NCI-H2107 treated with DMSO at 0.1 percent for 48 hours (cell line): Measurements from ENCODE around the gene NFXL1.

Experiments
- DNase-seq: peaks from one replicate; lab custom pipeline; 2025; ENCODE audit not compliant: unreplicated experiment; lab: John Stamatoyannopoulos, UW

NFXL1 gene

GRCh38 chr4:47836641-47837093 is 77.7 kb downstream of the NFXL1 start:
- peak; percentile 39 for DNase-seq

DNA sequence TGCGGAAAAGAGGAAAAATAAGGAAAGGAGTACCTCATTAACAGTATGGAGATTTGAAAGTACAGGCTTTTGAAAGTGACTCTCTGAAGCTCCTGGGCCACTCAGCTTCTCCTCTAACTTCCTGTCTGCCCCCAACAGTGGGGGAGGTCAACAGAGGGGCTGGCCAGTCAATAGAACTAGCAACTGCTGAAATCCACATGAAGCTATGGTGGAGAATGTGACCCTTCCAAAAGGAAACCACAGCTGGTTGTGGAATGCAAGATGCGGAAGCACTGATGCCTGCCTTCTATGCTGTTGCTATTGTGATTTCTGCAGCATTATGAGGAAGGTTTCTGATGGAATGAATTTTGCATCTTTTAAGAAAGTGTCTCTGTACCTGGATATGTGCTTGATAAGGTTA is 78.9 kb downstream of the NFXL1 start:
- no peak for DNase-seq

GRCh38 chr4:47831026-47831679 is 83.2 kb downstream of the NFXL1 start:
- peak; percentile 52 for DNase-seq

DNA sequence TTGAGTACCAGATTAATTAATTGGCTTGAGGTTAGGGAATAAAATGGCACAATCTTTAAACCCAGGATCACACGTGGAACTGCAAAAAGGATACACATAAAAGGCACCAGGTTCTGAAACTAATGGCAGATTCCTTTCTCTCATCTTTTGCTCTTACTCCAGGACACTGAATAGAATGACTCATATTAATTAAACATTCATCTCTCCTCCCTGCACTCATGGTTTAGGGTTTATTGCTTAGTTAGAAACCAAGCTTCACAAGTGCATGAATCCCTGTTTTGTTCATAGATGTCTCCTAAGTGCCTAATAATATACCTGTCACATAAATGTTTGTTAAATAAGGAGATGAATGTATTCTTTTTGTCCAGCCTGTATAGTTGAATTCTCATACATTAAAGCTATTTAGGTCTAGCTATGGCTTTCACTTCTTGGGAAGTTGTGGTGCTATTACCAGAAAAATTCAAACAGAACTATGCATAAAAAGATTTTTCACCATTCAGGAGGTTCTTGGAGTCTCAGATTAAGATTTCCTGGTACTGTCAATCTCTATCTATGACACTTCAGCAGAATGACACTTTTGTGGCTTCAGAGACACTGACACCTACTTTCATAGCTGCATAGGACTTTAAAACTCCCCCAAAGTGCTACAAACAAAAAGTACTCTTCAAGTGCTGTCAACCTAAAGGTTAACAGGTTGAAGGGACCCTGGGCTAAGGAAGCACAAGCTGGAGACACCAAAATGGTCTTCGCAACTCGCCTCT is 83.9 kb downstream of the NFXL1 start:
- DNase-seq = no peak

DNA sequence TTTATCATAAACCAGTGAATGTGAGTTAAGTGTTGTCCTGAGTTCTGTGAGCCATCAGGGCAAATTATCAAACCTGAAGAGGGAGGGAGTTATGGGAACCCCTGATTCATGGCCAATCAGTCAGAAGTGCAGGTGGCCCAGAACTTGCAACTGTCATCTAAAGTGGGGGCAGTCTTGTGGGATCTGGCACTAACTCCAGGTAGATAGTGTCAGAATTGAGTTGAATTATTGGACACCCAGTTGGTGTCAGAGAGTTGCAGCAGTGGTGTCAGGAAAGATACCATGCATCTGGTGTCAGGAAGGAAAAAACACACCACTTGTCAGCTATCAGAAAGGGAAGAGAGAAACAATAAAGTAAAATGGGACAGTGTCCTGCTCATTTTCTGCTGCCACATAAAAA is 84.9 kb downstream of the NFXL1 start:
- no peak for DNase-seq

DNA sequence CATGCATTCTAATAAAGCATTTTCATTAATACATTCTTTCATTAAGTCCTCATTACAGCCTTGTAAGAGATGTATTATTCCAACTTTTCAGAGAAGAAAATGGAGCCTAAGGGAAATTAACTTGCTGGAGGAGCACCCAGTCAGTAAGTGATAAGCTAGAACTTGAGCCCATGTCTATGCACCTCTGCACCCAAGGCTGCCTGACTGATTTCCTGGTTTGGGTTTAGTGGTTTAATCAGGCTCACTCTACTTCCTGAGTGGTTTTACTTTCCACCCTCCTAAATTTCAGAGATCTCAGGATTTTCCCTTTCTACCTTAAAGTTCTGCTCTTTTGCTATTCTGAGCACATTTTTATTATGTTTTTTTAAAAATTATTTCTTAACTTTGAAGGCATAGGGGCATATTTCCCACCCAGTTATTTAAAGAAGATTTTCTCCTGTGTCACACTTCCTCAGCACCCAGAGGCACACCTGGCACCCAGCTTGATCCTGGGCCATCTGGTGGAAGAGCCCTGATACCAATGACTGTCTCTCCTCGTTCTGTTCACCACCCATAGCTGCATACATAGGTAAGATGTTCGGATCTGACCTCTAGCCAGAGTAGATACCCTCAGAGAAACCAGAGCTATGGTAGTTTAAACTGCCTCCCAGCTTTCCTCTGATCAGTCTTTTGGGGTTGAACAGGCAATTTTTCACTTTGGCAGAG is 86.9 kb downstream of the NFXL1 start:
- DNase-seq = no peak

- no peak for DNase-seq
Measured at GRCh38 chr4:47824840-47825239, 89.5 kb downstream of the NFXL1 start.

DNA sequence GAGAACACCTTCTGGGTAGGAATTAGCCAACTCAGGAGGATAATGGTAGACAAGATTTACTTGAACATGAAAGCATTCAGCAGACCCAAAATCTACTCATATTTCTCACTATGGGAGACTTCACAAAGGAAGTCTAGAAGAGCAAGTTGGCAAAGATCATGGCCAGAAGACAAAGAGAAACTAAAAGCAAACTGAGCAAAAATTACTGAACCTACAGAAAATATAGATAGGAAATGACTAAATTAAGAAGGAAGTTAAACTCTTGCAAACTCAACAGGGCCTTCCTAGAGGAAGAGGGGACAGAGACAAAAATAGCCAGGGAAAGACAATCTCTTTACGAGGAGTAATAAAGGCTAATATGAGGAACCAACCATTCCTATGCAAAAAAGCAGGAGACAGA is 95.2 kb downstream of the NFXL1 start:
- no peak for DNase-seq

DNA sequence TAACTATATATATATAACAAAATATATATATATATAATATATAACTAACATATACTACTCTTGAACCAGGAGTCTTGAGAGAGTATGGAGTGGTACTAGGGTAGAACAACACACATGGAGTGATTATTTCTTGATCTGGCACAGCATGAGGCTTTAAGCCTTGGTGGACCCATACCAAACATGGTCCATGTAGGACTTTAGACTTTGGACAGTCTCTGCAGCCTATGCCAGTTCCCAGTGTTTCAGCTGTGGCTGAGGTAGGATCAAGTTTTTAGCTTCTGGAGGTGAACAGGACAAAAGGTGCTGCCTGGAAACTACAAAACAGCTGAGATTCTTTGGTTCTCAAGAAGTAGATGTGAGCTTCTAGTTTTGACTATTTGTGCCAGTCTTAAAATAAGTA is 97.1 kb downstream of the NFXL1 start:
- no peak for DNase-seq

DNA sequence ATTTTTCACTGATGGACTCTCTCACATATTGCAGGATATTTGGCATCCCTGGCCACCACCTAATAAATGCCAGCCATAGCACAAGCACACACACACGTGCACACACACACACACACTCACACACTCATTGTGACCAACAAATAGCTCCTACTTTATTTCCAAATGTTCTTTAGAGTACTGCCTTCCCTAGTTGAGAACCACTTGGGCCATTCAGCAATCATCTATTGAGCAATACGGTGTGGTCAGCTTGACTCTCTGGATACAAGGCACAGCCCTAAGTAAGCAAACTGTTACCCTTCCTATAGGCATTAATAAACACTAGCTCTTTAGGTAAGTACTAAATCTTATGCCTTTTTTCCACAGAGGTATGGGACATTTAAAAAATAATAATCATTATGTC is 97.6 kb downstream of the NFXL1 start:
- DNase-seq = no peak

DNA sequence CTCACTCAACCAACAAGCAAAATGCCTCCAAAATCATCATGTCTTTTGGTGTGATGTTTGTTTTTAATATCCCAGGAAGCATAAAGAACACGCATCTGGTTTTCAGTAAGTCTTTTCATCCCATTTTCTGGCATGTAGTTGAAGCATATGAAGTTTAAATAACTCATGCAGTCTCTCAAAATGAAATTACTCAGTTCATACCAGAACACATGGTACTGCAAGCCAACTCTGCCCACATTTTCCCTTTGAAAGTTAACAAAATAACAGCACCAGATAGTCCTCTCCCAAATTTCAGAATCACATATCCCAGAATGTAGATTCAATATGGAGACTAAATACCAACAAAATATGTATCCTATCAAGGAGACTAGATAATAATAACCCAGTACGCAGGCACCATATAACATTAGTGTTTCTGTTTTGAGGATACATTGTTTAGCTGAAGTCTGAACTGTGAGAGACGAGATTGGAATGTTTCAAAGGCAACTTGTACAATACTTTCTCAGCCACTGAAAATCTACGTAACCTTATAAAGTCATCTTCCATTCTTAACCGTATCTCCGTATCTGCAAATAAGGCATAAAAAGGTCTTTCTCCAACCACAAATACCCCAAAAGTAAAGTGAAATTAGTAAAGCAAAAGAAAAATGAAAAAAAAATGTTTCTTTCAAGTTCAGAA is 99.6 kb downstream of the NFXL1 start:
- no peak for DNase-seq

GRCh38 chr4:47809654-47810203 is 104.7 kb downstream of the NFXL1 start:
- no peak for DNase-seq

DNA sequence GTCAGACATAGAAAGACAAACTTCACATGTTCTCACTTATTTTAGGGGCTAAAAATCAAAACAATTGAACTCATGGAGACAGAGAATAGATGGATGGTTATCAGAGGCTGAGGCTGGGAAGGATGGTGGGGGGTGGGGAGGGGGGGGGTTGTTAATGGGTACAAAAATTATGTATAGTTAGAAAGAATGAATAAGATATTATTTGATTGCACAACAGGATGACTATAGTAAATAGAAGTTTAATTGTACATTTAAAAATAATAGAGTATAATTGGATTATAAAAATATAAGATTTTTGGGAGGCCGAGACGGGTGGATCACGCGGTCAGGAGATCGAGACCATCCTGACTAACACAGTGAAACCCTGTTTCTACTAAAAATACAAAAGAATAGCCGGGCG is 109.8 kb downstream of the NFXL1 start:
- DNase-seq = no peak

DNA sequence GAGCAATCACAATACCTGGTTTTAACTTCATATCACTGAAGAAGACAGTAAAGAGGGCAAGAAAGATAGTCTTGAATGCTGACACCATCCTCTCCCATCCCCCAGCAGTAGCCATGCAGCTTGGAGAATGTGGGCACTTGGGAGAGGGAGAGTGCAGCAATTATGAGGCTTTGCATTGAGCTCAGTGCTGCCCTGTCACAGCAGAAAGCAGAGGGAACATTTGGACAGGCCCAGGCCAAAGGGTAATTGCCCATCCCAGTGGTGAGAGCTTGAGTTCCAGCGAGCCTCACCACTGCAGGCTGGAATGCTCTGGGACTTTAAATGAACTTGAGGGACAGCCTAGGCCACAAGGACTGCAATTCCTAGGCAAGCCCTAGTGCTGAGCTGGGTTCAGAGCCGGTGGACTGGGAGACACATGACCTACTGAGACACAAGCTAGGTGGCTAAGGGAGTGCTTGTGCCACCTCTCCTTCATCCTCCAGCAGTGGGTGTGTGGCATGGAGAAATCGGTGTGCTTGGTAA is 112.8 kb downstream of the NFXL1 start:
- DNase-seq = no peak

DNA sequence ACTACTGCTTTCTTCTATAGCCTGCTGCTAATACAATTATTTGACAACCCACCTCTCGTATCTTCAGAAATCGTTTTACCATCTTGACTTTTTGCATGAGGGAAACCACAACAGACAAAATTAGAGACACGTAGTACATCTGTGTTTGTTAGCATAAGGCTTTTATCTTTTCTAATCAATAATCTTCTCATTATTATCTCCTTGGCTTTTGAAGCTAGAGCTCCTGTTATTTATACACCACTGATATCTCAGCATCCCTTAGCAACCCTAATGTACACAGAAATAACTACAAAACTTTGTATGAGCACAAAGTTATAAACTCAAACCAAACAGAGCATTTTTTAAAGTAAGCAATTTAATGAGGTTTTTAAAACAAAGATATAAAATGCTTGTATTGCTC is 116.2 kb downstream of the NFXL1 start:
- DNase-seq = no peak
